GM23248 (cell line): ENCODE measurements around the gene CACNA1B. TPM values are rescaled to one million over a fixed set of nuclear protein-coding genes. Genes with fewer than 3 reads are reported as not detected.

Experiments
- DNase-seq: peaks from one replicate; pipeline ENCODE4 v3.0.0-alpha.2; 2015
- H2AFZ ChIP-seq: fragments of 200-600 bp; sonication (generic); 2 replicates; pipeline ENCODE4 v1.6.1; 2016; ENCODE audit warnings: antibody characterized with exemption
- H3F3A ChIP-seq: fragments of 200-600 bp; sonication (generic); 2 replicates; pipeline ENCODE4 v1.6.1; 2016; ENCODE audit warnings: mild to moderate bottlenecking, antibody characterized with exemption, mixed run types; ENCODE audit not compliant: insufficient read depth
- H3K27ac ChIP-seq: fragments of 200-600 bp; sonication (generic); 2 replicates; pipeline ENCODE4 v1.5.1; 2016; ENCODE audit warnings: mild to moderate bottlenecking
- H3K27me3 ChIP-seq: fragments of 200-600 bp; sonication (generic); replicated peaks from 2 replicates; pipeline ENCODE4 v1.6.1; 2016; ENCODE audit warnings: mild to moderate bottlenecking; ENCODE audit not compliant: insufficient read depth
- H3K36me3 ChIP-seq: fragments of 200-600 bp; sonication (generic); 2 replicates; pipeline ENCODE4 v1.6.1; 2016; ENCODE audit warnings: low read depth, mild to moderate bottlenecking
- H3K4me1 ChIP-seq: fragments of 200-600 bp; sonication (generic); 2 replicates; pipeline ENCODE4 v1.6.1; 2016; ENCODE audit warnings: mild to moderate bottlenecking; ENCODE audit not compliant: insufficient read depth
- H3K4me2 ChIP-seq: fragments of 200-600 bp; sonication (generic); one replicate; pipeline ENCODE4 v1.6.1; 2016; ENCODE audit warnings: mild to moderate bottlenecking; ENCODE audit not compliant: unreplicated experiment
- H3K4me3 ChIP-seq: fragments of 200-600 bp; sonication (generic); 2 replicates; pipeline ENCODE4 v1.5.1; 2016; ENCODE audit warnings: mild to moderate bottlenecking
- H3K79me2 ChIP-seq: fragments of 200-600 bp; sonication (generic); 2 replicates; pipeline ENCODE4 v1.6.1; 2016; ENCODE audit warnings: mild to moderate bottlenecking; ENCODE audit not compliant: insufficient read depth
- H3K9ac ChIP-seq: fragments of 200-600 bp; sonication (generic); 2 replicates; pipeline ENCODE4 v1.6.1; 2016; ENCODE audit warnings: mild to moderate bottlenecking
- H3K9me2 ChIP-seq: fragments of 200-600 bp; sonication (generic); 2 replicates; pipeline ENCODE4 v1.6.1; 2016; ENCODE audit warnings: mixed run types, mild to moderate bottlenecking, moderate library complexity; ENCODE audit not compliant: insufficient read depth
- H3K9me3 ChIP-seq: fragments of 200-600 bp; sonication (generic); one replicate; pipeline ENCODE4 v1.6.1; 2017; ENCODE audit warnings: low read depth
- H4K20me1 ChIP-seq: fragments of 200-600 bp; sonication (generic); 2 replicates; pipeline ENCODE4 v1.6.0; 2016; ENCODE audit not compliant: insufficient read depth
- EZH2 ChIP-seq: fragments of 200-600 bp; sonication (generic); IDR thresholded peaks from 2 replicates; pipeline ENCODE4 v1.6.1; 2018; ENCODE audit warnings: antibody characterized with exemption, mild to moderate bottlenecking; ENCODE audit not compliant: insufficient read depth, poor library complexity, severe bottlenecking
- EZH2phosphoT487 ChIP-seq: fragments of 200-600 bp; sonication (generic); IDR thresholded peaks from 2 replicates; pipeline ENCODE4 v1.6.1; 2018; ENCODE audit warnings: antibody characterized with exemption, moderate library complexity, mild to moderate bottlenecking, low read depth; ENCODE audit not compliant: insufficient read depth
- WGBS, 2 experiments: methylation state at CpG; one replicate each; pipeline ENCODE4 v1.1.6; 2015 to 2017; ENCODE audit warnings: low lambda C conversion rate in 2 of 2, low coverage in 1 of 2; ENCODE audit errors: missing lambda C conversion rate in 2 of 2; 5-methylcytosine and 5-hydroxymethylcytosine counted together
- in situ Hi-C: fragments of 300-500 bp; cut with MboI; formaldehyde crosslinking; loops from 2 replicates; pipeline ENCODE4 v1.15.0; 2020
- polyA plus RNA-seq: library from polyadenylated mRNA; unstranded; fragments of >200 nt; fragmentation: Nextera tagmentation; extraction: Ambion mirVana; gene quantifications from 2 replicates; pipeline ENCODE4 v1.2.1, GENCODE V29; 2016
- total RNA-seq: library from RNA; depleted of rRNA; stranded (reverse); fragments of >200 nt; shearing (Covaris generic); gene quantifications from 2 replicates; pipeline ENCODE4 v1.2.3, GENCODE V29; 2014

CACNA1B gene
- total and polyA plus RNA-seq, 2 experiments from 2014 or later: not detected

DNA sequence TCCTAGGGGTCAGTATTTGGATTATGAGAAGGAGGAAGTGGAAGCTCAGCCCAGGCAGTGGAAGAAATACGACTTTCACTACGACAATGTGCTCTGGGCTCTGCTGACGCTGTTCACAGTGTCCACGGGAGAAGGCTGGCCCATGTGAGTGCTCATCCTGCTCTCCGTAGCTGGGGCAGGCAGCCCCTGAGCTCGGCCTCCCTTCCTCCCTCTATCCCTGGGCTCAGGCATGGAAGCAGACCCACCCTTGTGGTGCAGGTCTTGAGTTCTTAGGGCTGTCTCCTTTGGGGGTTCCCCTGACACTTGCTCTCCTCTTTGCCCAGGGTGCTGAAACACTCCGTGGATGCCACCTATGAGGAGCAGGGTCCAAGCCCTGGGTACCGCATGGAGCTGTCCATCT, 180.1 kb downstream of the CACNA1B start:
- TF ChIP-seq EZH2 (no peak), EZH2phosphoT487 (no peak)
- Histone ChIP-seq H3K9ac (no peak overlapping the region), H3K9me3 (no peaks in the 10 kb centered on the region), H3K4me2 (no peak overlapping the region), H3F3A (no peaks in the 10 kb centered on the region), H2AFZ (no peak overlapping the region), H3K4me3 (no peak overlapping the region), H3K79me2 (no peaks in the 10 kb centered on the region), H4K20me1 (no peaks in the 10 kb centered on the region), H3K27me3 (no peaks in the 10 kb centered on the region), H3K4me1 (no peaks in the 10 kb centered on the region), H3K9me2 (no peaks in the 10 kb centered on the region), H3K27ac (no peak overlapping the region), H3K36me3 (no peaks in the 10 kb centered on the region)
- DNase-seq: no peak
- in situ Hi-C loops: no loop called here
- WGBS, 2 experiments: 21 to 30% methylated on average over 8 of the region's 8 CpGs

DNA sequence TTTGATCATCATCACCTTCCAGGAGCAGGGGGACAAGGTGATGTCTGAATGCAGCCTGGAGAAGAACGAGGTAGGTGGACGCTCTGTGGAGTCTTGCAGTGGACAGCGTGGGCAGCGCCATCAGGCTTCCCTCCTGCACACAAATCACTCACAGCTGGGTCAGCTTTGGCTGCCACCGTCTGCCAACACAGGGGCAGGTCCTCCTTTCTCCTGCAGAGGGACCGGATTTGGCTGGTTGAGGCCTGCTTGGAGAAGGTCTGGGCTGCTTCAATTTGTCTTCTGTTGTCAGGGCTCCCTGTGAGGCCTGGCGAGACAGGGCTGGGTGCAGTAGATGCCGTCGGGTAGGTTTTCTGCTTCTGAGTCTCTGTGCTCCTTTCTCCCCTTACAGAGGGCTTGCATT, 180.6 kb downstream of the CACNA1B start:
- Histone ChIP-seq H3K4me2 (no peak overlapping the region), H3K79me2 (no peaks in the 10 kb centered on the region), H3K36me3 (no peaks in the 10 kb centered on the region), H3K9ac (no peak overlapping the region), H3K9me2 (no peaks in the 10 kb centered on the region), H3K4me3 (no peak overlapping the region), H4K20me1 (no peaks in the 10 kb centered on the region), H3K9me3 (no peaks in the 10 kb centered on the region), H3K27ac (no peak overlapping the region), H3F3A (no peaks in the 10 kb centered on the region), H3K4me1 (no peaks in the 10 kb centered on the region), H2AFZ (no peak overlapping the region), H3K27me3 (no peaks in the 10 kb centered on the region)
- 39 to 41% methylated on average over 9 of the region's 9 CpGs for WGBS, 2 experiments
- in situ Hi-C loops: no loop called here
- DNase-seq: no peak
- TF ChIP-seq EZH2phosphoT487 (no peak), EZH2 (no peak)

GRCh38 chr9:138059196-138059595, 181.6 kb downstream of the CACNA1B start:
- H3K27ac ChIP-seq: no peak overlapping the region
- no peaks in the 10 kb centered on the region for H3K27me3 ChIP-seq
- no peaks in the 10 kb centered on the region for H3K79me2 ChIP-seq
- H3K9ac ChIP-seq: no peak overlapping the region
- H2AFZ ChIP-seq: no peak overlapping the region
- in situ Hi-C loops: no loop called here
- no peaks in the 10 kb centered on the region for H3K9me2 ChIP-seq
- H3F3A ChIP-seq: no peaks in the 10 kb centered on the region
- no peaks in the 10 kb centered on the region for H3K4me1 ChIP-seq
- H3K36me3 ChIP-seq: no peaks in the 10 kb centered on the region
- no peak overlapping the region for H3K4me2 ChIP-seq
- 11 to 13% methylated on average over 3 of the region's 3 CpGs for WGBS, 2 experiments
- H4K20me1 ChIP-seq: no peaks in the 10 kb centered on the region
- H3K9me3 ChIP-seq: no peaks in the 10 kb centered on the region
- DNase-seq: no peak
- H3K4me3 ChIP-seq: no peak overlapping the region
- TF ChIP-seq EZH2phosphoT487: no peak
- TF ChIP-seq EZH2: no peak

DNA sequence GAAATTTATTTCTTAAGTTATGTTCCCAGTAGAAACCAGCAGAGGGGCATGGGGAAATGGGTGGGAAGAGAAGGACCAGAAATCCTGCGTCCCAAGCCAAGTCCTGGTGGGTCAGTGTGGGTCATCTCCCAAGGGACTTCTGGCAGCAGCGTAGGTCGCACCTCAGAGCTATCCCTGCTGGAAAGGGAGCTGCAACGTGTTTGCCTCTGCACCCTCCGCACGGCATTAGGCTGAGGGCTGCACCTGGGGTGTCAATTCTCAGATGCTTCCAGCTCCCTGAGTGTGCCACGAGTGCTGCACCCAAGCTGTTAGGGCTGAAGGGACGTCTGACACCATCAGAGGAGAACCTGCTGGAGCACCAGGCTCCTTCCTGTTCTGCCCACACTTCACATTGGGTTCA, 182.8 kb downstream of the CACNA1B start:
- in situ Hi-C loops: no loop called here
- no peak for DNase-seq
- Histone ChIP-seq H3K9ac (no peak overlapping the region), H3F3A (no peaks in the 10 kb centered on the region), H3K4me2 (no peak overlapping the region), H3K27me3 (no peaks in the 10 kb centered on the region), H3K36me3 (no peaks in the 10 kb centered on the region), H3K9me3 (no peaks in the 10 kb centered on the region), H3K27ac (no peak overlapping the region), H3K79me2 (no peaks in the 10 kb centered on the region), H3K4me3 (no peak overlapping the region), H2AFZ (no peak overlapping the region), H4K20me1 (no peaks in the 10 kb centered on the region), H3K4me1 (no peaks in the 10 kb centered on the region), H3K9me2 (no peaks in the 10 kb centered on the region)
- 23 to 49% methylated on average over 6 of the region's 8 CpGs for WGBS, 2 experiments
- TF ChIP-seq EZH2 (no peak), EZH2phosphoT487 (no peak)

GRCh38 chr9:138060881-138061280, 183.3 kb downstream of the CACNA1B start:
- Histone ChIP-seq H3K27me3 (no peaks in the 10 kb centered on the region), H3K9me2 (no peaks in the 10 kb centered on the region), H3K4me3 (no peak overlapping the region), H3K27ac (no peak overlapping the region), H2AFZ (no peak overlapping the region), H3K9me3 (no peaks in the 10 kb centered on the region), H4K20me1 (no peaks in the 10 kb centered on the region), H3K4me1 (no peaks in the 10 kb centered on the region), H3K79me2 (no peaks in the 10 kb centered on the region), H3F3A (no peaks in the 10 kb centered on the region), H3K4me2 (no peak overlapping the region), H3K36me3 (no peaks in the 10 kb centered on the region), H3K9ac (no peak overlapping the region)
- no peak for DNase-seq
- WGBS, 2 experiments: 52 to 56% methylated on average over 8 of the region's 8 CpGs
- TF ChIP-seq EZH2 (no peak), EZH2phosphoT487 (no peak)
- in situ Hi-C loops: no loop called here
